Trophoblast cell (in vitro differentiated cells and primary cell): ENCODE results near the gene TAX1BP1.
"Not testable (repeated sequence)": the region's sequence is repeated elsewhere in the genome, so short reads cannot be mapped to it uniquely, and the experiment has no call there.

Experiments used
- DNase-seq, 2 donors: peaks; one replicate each; pipeline ENCODE4 v3.0.0-alpha.2; 2016
- H2AFZ ChIP-seq: 2 replicates; pipeline ENCODE4 v1.6.1; 2013; ENCODE audit warnings: low read length, moderate library complexity, mild to moderate bottlenecking; ENCODE audit not compliant: insufficient read depth, poor library complexity
- H2AK5ac ChIP-seq: 2 replicates; pipeline ENCODE4 v1.6.1; 2013; ENCODE audit warnings: mild to moderate bottlenecking, low read length
- H2BK120ac ChIP-seq: 2 replicates; pipeline ENCODE4 v1.6.1; 2013; ENCODE audit warnings: low read length, mild to moderate bottlenecking, moderate library complexity; ENCODE audit not compliant: insufficient read depth, poor library complexity
- H2BK12ac ChIP-seq: 2 replicates; pipeline ENCODE4 v1.6.1; 2013; ENCODE audit warnings: mild to moderate bottlenecking, low read length, moderate library complexity
- H2BK5ac ChIP-seq: 2 replicates; pipeline ENCODE4 v1.6.1; 2013; ENCODE audit warnings: low read length, low read depth, moderate library complexity, mild to moderate bottlenecking; ENCODE audit not compliant: poor library complexity
- H3K14ac ChIP-seq: 2 replicates; pipeline ENCODE4 v1.6.1; 2013; ENCODE audit warnings: mild to moderate bottlenecking, low read length
- H3K18ac ChIP-seq: 2 replicates; pipeline ENCODE4 v1.6.1; 2013; ENCODE audit warnings: mild to moderate bottlenecking, low read length
- H3K23ac ChIP-seq: 2 replicates; pipeline ENCODE4 v1.6.1; 2013; ENCODE audit warnings: low read length
- H3K27ac ChIP-seq: 2 replicates; pipeline ENCODE4 v1.5.1; 2013; ENCODE audit warnings: low read depth, mild to moderate bottlenecking, inconsistent platforms, low read length, moderate library complexity
- H3K27me3 ChIP-seq: 2 replicates; pipeline ENCODE4 v1.6.1; 2013; ENCODE audit warnings: inconsistent platforms, mild to moderate bottlenecking, low read length, moderate library complexity; ENCODE audit not compliant: insufficient read depth
- H3K36me3 ChIP-seq, 2 experiments: 1 replicate in 1 of 2; 2 replicates in 1 of 2; pipeline ENCODE4 v1.6.1; 2013; ENCODE audit warnings: low read length in 2 of 2, mild to moderate bottlenecking in 2 of 2, moderate library complexity in 1 of 2; ENCODE audit not compliant: insufficient read depth in 2 of 2, control insufficient read depth in 1 of 2
- H3K4ac ChIP-seq: 2 replicates; pipeline ENCODE4 v1.6.1; 2013; ENCODE audit warnings: low read depth, mild to moderate bottlenecking, low read length, moderate library complexity
- H3K4me1 ChIP-seq, 2 experiments: 1 replicate in 1 of 2; 2 replicates in 1 of 2; pipeline ENCODE4 v1.6.1; 2013; ENCODE audit warnings: low read length in 2 of 2, mild to moderate bottlenecking in 2 of 2, moderate library complexity in 1 of 2; ENCODE audit not compliant: insufficient read depth in 2 of 2, control insufficient read depth in 1 of 2
- H3K4me2 ChIP-seq: 2 replicates; pipeline ENCODE4 v1.6.1; 2013; ENCODE audit warnings: inconsistent platforms, mild to moderate bottlenecking, low read length, moderate library complexity
- H3K4me3 ChIP-seq: 2 replicates; pipeline ENCODE4 v1.5.1; 2013; ENCODE audit warnings: mild to moderate bottlenecking, low read depth, low read length, inconsistent platforms
- H3K79me1 ChIP-seq: one replicate; pipeline ENCODE4 v1.6.1; 2013; ENCODE audit warnings: low read length
- H3K79me2 ChIP-seq: 2 replicates; pipeline ENCODE4 v1.6.1; 2013; ENCODE audit warnings: low read length, mild to moderate bottlenecking; ENCODE audit not compliant: control insufficient read depth, insufficient read depth, poor library complexity
- H3K9ac ChIP-seq: 2 replicates; pipeline ENCODE4 v1.6.1; 2013; ENCODE audit warnings: mild to moderate bottlenecking, low read length
- H3K9me3 ChIP-seq: 2 replicates; pipeline ENCODE4 v1.6.1; 2013; ENCODE audit warnings: low read depth, mild to moderate bottlenecking, control low read depth, inconsistent platforms, low read length; ENCODE audit not compliant: insufficient read depth
- H4K12ac ChIP-seq: 2 replicates; pipeline ENCODE4 v1.6.1; 2013; ENCODE audit warnings: low read depth, mild to moderate bottlenecking, low read length, moderate library complexity
- H4K8ac ChIP-seq: 2 replicates; pipeline ENCODE4 v1.6.1; 2013; ENCODE audit warnings: low read depth, mild to moderate bottlenecking, low read length, moderate library complexity
- H4K91ac ChIP-seq: one replicate; pipeline ENCODE4 v1.6.1; 2013; ENCODE audit warnings: low read depth, mild to moderate bottlenecking, low read length, moderate library complexity
- WGBS: extraction: QIAGEN DNeasy Blood & Tissue Kit; methylation state at CpG from one replicate; pipeline ENCODE4 v1.1.7; 2013; ENCODE audit warnings: missing lambda C conversion rate; ENCODE audit not compliant: insufficient read length, insufficient coverage; ENCODE audit errors: extremely low coverage; 5-methylcytosine and 5-hydroxymethylcytosine counted together

The TAX1BP1 gene

DNA sequence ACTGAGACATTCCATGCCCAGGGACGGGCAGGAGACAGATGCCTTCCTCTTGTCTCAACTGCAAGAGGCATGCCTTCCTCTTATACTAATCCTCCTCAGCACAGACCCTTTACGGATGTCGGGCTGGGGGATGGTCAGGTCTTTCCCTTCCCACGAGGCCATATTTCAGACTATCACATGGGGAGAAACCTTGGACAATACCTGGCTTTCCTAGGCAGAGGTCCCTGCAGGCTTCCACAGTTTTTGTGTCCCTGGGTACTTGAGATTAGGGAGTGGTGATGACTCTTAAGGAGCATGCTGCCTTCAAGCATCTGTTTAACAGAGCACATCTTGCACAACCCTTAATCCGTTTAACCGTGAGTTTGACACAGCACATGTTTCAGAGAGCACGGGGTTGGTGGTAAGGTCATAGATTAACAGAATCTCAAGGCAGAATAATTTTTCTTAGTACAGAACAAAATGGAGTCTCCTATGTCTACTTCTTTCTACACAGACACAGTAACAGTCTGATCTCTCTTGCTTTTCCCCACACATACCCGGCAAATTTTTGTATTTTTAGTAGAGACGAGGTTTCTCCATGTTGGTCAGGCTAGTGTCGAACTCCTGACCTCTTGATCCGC, 2.2 kb downstream of the TAX1BP1 start:
- H3K79me2 ChIP-seq, H3K9ac ChIP-seq, H2BK120ac ChIP-seq, H3K36me3 ChIP-seq, H4K91ac ChIP-seq, H3K23ac ChIP-seq, H3K4me1 ChIP-seq, H2AFZ ChIP-seq, H3K27me3 ChIP-seq, H4K8ac ChIP-seq, H3K9me3 ChIP-seq, H3K27ac ChIP-seq, H3K4me2 ChIP-seq, H3K4me3 ChIP-seq, H3K79me1 ChIP-seq, H2BK5ac ChIP-seq, H3K18ac ChIP-seq, H2AK5ac ChIP-seq, H4K12ac ChIP-seq, H3K14ac ChIP-seq, H2BK12ac ChIP-seq: not testable (repeated sequence)
- peak overlapping the region; percentile 69 for H3K4ac ChIP-seq
- peak in 1 of 2 donors; percentile 17 for DNase-seq
- WGBS, result no CpG with 5 or more reads among the region's 11 CpGs

DNA sequence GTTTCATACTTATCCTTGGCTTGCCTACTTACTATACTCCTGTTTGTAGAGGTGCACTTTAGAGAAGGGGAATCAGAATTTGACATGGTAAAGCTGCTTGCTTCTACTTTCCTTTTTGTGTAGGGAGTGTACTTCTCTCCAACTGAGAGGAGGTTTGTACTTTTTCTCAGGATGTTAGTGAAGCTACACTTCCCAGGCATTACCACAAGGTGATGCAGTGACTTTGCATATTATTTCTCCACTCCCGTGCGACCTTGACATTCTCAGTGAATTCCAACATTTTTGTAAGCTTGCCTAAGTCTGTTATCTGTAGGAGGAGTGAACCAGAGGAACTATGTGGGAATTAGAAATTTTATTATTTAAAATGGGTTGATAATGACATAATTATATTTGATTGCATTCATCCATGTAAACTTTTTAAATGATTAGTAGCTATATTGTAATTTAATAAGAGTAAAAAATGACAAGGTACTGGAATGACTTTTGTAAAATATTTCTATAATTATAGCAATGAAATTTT, 5.2 kb downstream of the TAX1BP1 start:
- WGBS, result no CpG with 5 or more reads among the region's 2 CpGs
- Histone ChIP-seq H3K4me3 (no peak overlapping the region), H4K12ac (no peak overlapping the region), H3K18ac (no peak overlapping the region), H4K8ac (no peak overlapping the region), H3K23ac (no peak overlapping the region), H3K36me3 (peaks cover 0 to 2% of the 10 kb centered on the region in 2 experiments), H4K91ac (no peak overlapping the region), H2BK5ac (no peak overlapping the region), H3K79me2 (peaks cover 4% of the 10 kb centered on the region), H2AFZ (no peak overlapping the region), H3K14ac (no peak overlapping the region), H3K27ac (no peak overlapping the region), H3K4ac (no peak overlapping the region), H3K9ac (no peak overlapping the region), H3K4me1 (no peaks in the 10 kb centered on the region), H3K4me2 (no peak overlapping the region), H2BK12ac (no peak overlapping the region), H3K9me3 (no peaks in the 10 kb centered on the region), H2AK5ac (no peak overlapping the region), H3K27me3 (no peaks in the 10 kb centered on the region), H3K79me1 (peaks cover 3% of the 10 kb centered on the region), H2BK120ac (no peak overlapping the region)
- peak; percentile 57 to 84 for DNase-seq

DNA sequence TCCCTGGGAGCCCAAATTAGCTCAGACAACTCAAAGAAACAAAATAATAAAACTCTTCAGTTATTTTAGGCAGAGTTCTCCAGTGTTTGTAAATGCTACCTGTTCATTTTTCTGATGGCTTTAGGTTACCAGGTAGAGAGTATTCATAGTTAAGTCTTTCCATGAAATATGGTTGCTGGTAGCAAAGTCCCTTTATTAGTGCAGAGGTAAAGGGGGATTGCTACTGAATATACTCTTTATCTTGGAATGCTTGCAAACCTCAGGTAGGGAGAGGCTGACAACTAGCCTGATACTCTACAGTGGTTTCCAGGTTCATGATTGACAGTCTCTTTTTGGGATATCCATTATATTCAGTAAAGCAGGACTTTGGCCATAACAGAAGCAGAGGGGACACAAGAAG, 6.5 kb downstream of the TAX1BP1 start:
- Histone ChIP-seq H4K12ac (no peak overlapping the region), H3K4me3 (no peak overlapping the region), H4K8ac (no peak overlapping the region), H3K4me2 (no peak overlapping the region), H3K23ac (no peak overlapping the region), H2BK5ac (no peak overlapping the region), H3K14ac (no peak overlapping the region), H3K9ac (no peak overlapping the region), H2AK5ac (no peak overlapping the region), H3K36me3 (peaks cover 0 to 2% of the 10 kb centered on the region in 2 experiments), H3K27me3 (no peaks in the 10 kb centered on the region), H3K9me3 (no peaks in the 10 kb centered on the region), H3K27ac (no peak overlapping the region), H3K4ac (no peak overlapping the region), H3K79me1 (no peaks in the 10 kb centered on the region), H3K4me1 (no peaks in the 10 kb centered on the region), H2AFZ (no peak overlapping the region), H3K79me2 (no peaks in the 10 kb centered on the region), H2BK12ac (no peak overlapping the region), H3K18ac (no peak overlapping the region), H4K91ac (no peak overlapping the region), H2BK120ac (no peak overlapping the region)
- no peak for DNase-seq

DNA sequence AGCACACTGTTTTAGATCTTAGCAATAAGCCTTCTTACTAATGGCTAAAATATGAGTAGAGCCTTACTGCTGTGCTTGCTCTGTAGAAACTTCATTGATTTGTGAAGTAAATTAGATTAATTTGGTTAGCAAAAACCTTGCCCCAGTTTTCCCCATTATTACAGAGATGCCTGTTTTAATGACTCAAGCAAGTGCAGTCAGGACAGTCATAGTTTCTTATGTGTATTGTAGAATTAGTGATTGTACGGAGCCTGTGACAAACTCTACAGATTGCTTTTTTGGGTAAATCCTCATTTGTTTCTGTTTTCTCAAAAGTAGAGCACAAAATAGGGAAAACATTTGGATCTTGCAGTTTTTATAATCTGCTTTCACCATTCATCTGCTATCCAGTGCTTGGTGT, 7.0 kb downstream of the TAX1BP1 start:
- DNase-seq, result no peak
- Histone ChIP-seq H3K79me1 (no peaks in the 10 kb centered on the region), H4K91ac (no peak overlapping the region), H3K27ac (no peak overlapping the region), H3K9ac (no peak overlapping the region), H3K23ac (no peak overlapping the region), H2AK5ac (no peak overlapping the region), H3K9me3 (no peaks in the 10 kb centered on the region), H2BK12ac (no peak overlapping the region), H3K36me3 (peaks cover 2% of the 10 kb centered on the region in 2 experiments), H3K14ac (no peak overlapping the region), H2BK5ac (no peak overlapping the region), H2AFZ (no peak overlapping the region), H3K4me1 (no peaks in the 10 kb centered on the region), H4K12ac (no peak overlapping the region), H2BK120ac (no peak overlapping the region), H3K79me2 (no peaks in the 10 kb centered on the region), H3K4me2 (no peak overlapping the region), H3K27me3 (no peaks in the 10 kb centered on the region), H3K4ac (no peak overlapping the region), H3K18ac (no peak overlapping the region), H3K4me3 (no peak overlapping the region), H4K8ac (no peak overlapping the region)
- no CpG with 5 or more reads among the region's 1 CpG for WGBS
